KMS-11 (cell line): ENCODE results near the gene NTF3.

Experiments used
- H2AFZ ChIP-seq: fragments of 200-600 bp; sonication (generic); 2 replicates; pipeline ENCODE4 v1.6.1; 2016; ENCODE audit warnings: antibody characterized with exemption, mixed run types, low read depth
- H3K27ac ChIP-seq: fragments of 200-600 bp; sonication (generic); 2 replicates; pipeline ENCODE4 v1.6.1; 2016; ENCODE audit warnings: mild to moderate bottlenecking, mixed run types
- H3K27me3 ChIP-seq: fragments of 200-600 bp; sonication (generic); 2 replicates; pipeline ENCODE4 v1.6.1; 2017; ENCODE audit warnings: mild to moderate bottlenecking, low read depth, mixed run types, moderate library complexity; ENCODE audit not compliant: insufficient read depth
- H3K36me3 ChIP-seq: fragments of 200-600 bp; sonication (generic); 2 replicates; pipeline ENCODE4 v1.6.1; 2017; ENCODE audit warnings: mild to moderate bottlenecking, mixed run types; ENCODE audit not compliant: insufficient read depth
- H3K4me1 ChIP-seq: fragments of 200-600 bp; sonication (generic); 2 replicates; pipeline ENCODE4 v1.6.1; 2016; ENCODE audit warnings: mild to moderate bottlenecking, low read depth, mixed run types; ENCODE audit not compliant: poor library complexity, severe bottlenecking
- H3K4me2 ChIP-seq: fragments of 200-600 bp; sonication (generic); 2 replicates; pipeline ENCODE4 v1.7.0; 2016; ENCODE audit warnings: mild to moderate bottlenecking, mixed run types
- H3K4me3 ChIP-seq: fragments of 200-600 bp; sonication (generic); IDR thresholded peaks from 2 replicates; pipeline ENCODE4 v1.6.1; 2017; ENCODE audit warnings: low read depth, low read length, mixed read lengths; ENCODE audit not compliant: insufficient read depth
- H3K79me2 ChIP-seq: fragments of 200-600 bp; sonication (generic); 2 replicates; pipeline ENCODE4 v1.6.1; 2016; ENCODE audit warnings: low read depth, mixed run types; ENCODE audit not compliant: insufficient read depth
- H3K9ac ChIP-seq: fragments of 200-600 bp; sonication (generic); 2 replicates; pipeline ENCODE4 v1.6.1; 2016; ENCODE audit warnings: mild to moderate bottlenecking, mixed run types
- H4K20me1 ChIP-seq: fragments of 200-600 bp; sonication (generic); 2 replicates; pipeline ENCODE4 v1.6.1; 2016; ENCODE audit warnings: mild to moderate bottlenecking, mixed run types; ENCODE audit not compliant: insufficient read depth
- CTCF ChIP-seq: fragments of 200-600 bp; sonication (generic); conservative IDR thresholded peaks from 2 replicates; pipeline ENCODE4 v1.6.1; 2017; ENCODE audit warnings: low read depth, mild to moderate bottlenecking, antibody characterized with exemption, low read length, moderate library complexity, mixed read lengths

The NTF3 gene

GRCh38 chr12:5521456-5522325 lies 89.8 kb downstream of the NTF3 start:
- no peak for TF ChIP-seq CTCF
- no peak overlapping the region for H2AFZ ChIP-seq
- H3K27me3 ChIP-seq = no peaks in the 10 kb centered on the region
- no peak overlapping the region for H3K9ac ChIP-seq
- H3K36me3 ChIP-seq = no peaks in the 10 kb centered on the region
- no peak overlapping the region for H3K4me3 ChIP-seq
- no peaks in the 10 kb centered on the region for H3K79me2 ChIP-seq
- no peak overlapping the region for H3K4me2 ChIP-seq
- no peaks in the 10 kb centered on the region for H4K20me1 ChIP-seq
- H3K27ac ChIP-seq = no peak overlapping the region
- no peaks in the 10 kb centered on the region for H3K4me1 ChIP-seq

- TF ChIP-seq CTCF = no peak
Observed at GRCh38 chr12:5522432-5523335, 90.8 kb downstream of the NTF3 start.

GRCh38 chr12:5523396-5524115 lies 91.6 kb downstream of the NTF3 start:
- Histone ChIP-seq H3K27me3 (no peaks in the 10 kb centered on the region), H3K36me3 (no peaks in the 10 kb centered on the region)

More at GRCh38 chr12:5522432-5523335, 90.8 kb downstream of the NTF3 start:
- Histone ChIP-seq H3K27ac (no peak overlapping the region), H3K36me3 (no peaks in the 10 kb centered on the region), H2AFZ (no peak overlapping the region), H3K27me3 (no peaks in the 10 kb centered on the region), H3K4me2 (no peak overlapping the region), H4K20me1 (no peaks in the 10 kb centered on the region), H3K4me3 (no peak overlapping the region), H3K9ac (no peak overlapping the region), H3K4me1 (no peaks in the 10 kb centered on the region), H3K79me2 (no peaks in the 10 kb centered on the region)

More at GRCh38 chr12:5523396-5524115, 91.6 kb downstream of the NTF3 start:
- Histone ChIP-seq H3K27ac (no peak overlapping the region), H4K20me1 (no peaks in the 10 kb centered on the region), H3K4me2 (no peak overlapping the region), H3K79me2 (no peaks in the 10 kb centered on the region), H3K4me3 (no peak overlapping the region), H3K4me1 (no peaks in the 10 kb centered on the region), H2AFZ (no peak overlapping the region), H3K9ac (no peak overlapping the region)
- no peak for TF ChIP-seq CTCF
